ENCODE results near the gene SF3B5.
A peak's percentile ranks its signal among the peaks of the same experiment; 100 is the strongest.
"Not testable (repeated sequence)": the region's sequence is repeated elsewhere in the genome, so short reads cannot be mapped to it uniquely, and the experiment has no call there.

Gene SF3B5

GRCh38 chr6:144095134-144096002, at the start of gene SF3B5:
SF3B5 (minus strand) TSS chr6:144095573; CDS start chr6:144095497, 76 bp downstream.
- DNase-seq (ENCODE audit: low read depth) = peak; percentile 95

DNA sequence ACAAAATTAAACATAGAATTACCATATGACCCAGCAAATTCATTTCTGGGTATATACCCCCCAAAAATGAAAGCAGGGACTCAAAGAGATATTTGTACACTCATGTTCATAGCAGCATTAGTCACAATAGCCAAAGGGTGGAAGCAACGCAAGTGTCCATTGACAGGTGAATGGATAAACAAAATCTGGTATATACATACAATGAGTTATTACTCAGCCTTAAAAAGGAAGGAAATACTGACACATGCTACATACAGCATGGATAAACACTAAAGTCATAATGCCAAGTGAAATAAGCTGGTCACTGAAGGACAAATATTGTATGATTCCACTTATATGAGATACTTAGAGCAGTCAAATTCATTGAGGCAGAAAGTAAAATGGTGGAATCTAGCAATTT, 49.6 kb upstream of the SF3B5 start:
- no peak for DNase-seq (ENCODE audit: low read depth)

DNA sequence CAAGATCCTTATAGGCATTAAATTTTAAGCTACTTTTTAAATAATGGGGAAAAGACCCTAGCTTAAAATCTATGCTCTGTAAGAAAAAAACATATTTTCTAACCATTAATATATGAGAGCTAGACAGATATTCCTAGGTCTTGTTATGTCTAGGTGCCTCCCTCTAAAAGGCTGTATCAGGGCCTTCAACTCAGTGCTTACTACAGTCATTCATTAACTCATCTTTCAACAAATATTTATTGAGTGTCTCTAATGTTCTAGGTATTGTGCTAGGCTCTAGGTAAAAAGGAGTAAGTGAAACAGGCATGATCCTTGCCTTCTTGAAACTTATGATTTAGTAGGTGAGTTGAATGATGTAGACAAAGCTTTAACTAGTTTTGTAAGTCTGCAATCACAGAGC, 48.5 kb upstream of the SF3B5 start:
- no peak for DNase-seq (ENCODE audit: low read depth)

DNA sequence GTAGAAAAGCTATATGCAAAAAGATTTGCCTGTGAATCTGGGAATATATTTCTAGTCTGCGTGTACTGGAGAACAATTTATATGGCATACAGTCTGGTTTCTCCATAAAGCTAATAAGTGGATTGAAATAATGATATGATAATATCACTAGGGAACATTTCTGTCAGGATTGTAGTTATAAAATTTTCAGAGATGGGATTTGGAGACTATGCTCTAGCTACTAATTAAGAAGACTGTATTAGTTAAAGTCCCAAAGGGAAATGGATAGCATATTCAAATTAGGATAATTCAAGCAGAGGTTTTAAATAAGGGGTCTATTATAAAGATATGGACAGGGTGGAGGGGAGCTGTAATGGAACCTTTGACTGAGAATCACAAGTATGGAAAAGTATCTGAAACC, 47.7 kb upstream of the SF3B5 start:
- no peak for DNase-seq (ENCODE audit: low read depth)

DNA sequence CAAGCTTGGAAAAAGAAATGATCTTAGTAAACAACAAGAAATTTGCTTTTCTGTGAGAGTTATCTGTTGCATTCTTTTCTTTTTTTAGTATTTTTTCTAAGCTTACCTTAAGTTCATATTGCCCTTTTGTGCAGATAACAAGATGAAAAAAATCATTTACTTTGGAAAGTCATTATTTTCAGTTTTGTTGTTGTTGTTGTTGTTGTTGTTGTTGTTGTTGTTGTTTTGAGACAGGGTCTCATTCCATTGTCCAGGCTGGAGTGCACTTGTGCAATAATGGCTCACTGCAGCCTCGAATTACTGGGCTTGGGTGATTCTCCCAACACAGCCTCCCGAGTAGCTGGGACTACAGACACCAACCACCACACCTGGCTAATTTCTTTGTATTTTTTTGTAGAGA, 46.1 kb upstream of the SF3B5 start:
- DNase-seq (ENCODE audit: low read depth) = no peak

- no peak for DNase-seq (ENCODE audit: low read depth)
Observed at GRCh38 chr6:144140867-144141266, 45.5 kb upstream of the SF3B5 start.

DNA sequence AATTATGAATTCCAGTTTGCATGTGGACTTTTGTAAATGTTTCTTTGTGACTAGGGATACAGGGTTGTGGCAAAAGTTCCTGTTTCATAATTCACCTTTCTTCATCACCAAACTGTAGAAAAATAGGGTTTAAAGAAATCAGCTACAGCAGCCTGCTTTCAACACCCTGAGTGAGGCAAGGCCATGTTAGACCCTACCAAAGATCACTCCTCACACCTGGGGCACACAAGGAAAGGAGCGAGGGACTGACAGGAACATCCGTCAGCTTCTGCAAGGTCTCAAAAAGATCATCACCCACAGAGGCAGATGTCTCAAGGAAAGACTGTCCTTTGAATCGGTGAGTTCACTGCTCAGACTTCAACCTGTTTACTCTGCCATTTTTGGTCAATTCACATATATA, 44.4 kb upstream of the SF3B5 start:
- no peak for DNase-seq (ENCODE audit: low read depth)

DNA sequence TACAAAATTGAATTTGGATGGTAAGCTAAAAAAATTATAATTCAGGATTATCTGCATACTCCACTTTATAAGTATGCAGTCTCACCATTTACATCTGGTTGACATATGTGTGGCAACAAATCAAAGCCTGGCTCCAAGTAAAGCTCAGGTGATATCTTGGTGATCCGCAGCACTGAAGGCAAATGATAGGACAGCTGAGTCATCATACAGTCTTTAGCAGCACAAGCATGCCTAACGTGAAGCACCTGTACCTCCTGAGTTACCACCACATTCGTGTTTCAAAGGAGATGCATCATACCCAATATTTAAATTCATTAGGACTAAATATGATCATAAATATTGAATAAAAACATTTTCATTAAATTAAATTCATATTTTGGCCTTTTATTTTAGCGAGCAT, 43.2 kb upstream of the SF3B5 start:
- DNase-seq (ENCODE audit: low read depth) = no peak

DNA sequence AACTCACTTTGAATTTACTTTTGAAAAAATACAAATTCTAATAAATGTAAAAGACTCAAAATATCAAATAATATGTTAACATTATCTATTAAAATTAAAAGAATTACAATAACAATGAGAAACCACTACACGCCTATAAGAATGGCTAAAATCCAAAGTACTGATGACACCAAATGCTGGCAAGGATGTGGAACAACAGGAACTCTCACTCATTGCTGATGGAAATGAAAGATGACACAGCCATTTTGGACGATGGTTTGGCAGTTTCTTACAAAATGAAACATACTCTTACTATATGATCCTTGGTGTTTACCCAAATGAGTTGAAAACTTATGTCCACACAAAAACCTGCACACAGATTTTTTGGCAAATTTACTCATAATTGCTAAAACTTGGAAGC, 39.4 kb upstream of the SF3B5 start:
- no peak for DNase-seq (ENCODE audit: low read depth)

- DNase-seq (ENCODE audit: low read depth) = no peak
Observed at GRCh38 chr6:144134176-144134575, 38.8 kb upstream of the SF3B5 start.

DNA sequence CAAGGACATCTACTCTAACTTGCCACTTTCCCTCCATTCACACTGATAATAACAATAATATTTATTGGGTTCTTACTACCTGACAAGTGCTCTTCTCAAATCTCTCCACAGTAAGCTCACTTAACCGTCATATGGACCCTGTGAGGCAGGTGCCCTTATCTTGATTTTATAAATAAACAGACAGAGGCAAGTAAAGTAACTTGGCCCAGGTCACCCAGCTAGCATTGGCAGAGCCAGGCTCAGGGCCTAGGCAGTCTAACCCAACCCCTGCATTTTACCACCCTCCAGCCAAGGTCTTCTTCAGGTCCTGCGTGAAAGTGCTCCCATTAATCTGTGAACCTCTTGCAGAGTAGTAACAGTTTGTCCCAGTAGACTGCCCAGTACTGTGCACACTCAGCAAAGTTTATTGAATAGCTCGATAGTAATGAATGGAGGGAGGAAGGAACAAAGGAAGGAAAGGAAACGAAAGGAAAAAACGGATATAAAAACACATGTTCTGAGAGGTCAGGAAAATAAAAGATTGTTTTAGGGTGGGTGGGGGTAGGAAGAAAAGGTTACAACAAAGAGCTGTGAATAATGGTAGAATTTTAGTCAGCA, 38.0 kb upstream of the SF3B5 start:
- no peak for DNase-seq (ENCODE audit: low read depth)

DNA sequence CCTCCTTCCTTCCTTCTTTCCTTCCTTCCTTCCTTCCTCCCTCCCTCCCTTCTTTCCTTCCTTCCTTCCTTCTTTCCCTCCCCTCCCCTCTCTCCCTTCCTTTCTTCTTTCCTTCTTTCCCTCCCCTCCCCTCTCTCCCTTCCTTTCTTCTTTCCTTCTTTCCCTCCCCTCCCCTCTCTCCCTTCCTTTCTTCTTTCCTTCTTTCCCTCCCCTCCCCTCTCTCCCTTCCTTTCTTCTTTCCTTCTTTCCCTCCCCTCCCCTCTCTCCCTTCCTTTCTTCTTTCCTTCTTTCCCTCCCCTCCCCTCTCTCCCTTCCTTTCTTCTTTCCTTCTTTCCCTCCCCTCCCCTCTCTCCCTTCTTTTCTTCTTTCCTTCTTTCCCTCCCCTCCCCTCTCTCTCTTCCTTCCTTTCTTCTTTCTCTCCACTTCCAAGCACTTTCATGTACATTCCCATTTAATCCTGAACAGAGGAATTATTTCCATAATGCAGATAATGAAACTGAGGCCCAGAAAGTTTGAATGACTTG, 36.9 kb upstream of the SF3B5 start:
- DNase-seq (ENCODE audit: low read depth) = not testable (repeated sequence)

DNA sequence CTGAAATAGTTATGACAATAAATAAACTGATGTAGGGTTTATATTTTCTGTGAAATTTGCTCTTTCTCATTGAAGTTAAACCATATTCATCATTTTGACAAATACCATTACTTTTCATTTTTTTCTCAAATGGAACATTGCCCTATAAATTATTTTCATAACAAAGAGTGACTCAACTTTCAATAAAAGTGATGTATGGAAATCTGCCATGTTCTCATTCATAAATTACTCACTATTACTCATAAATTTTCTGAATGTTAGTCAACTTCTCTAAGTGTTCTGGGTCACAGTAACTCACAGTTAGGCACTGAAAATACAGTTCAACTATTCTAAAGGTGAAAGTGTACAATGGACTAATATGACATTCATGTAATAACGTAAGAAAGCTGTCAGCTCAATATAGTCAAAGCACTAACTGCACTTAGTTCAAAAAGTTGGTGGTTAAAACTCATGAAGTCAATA, 35.9 kb upstream of the SF3B5 start:
- DNase-seq (ENCODE audit: low read depth) = no peak

- no peak for DNase-seq (ENCODE audit: low read depth)
Observed at GRCh38 chr6:144129469-144129868, 34.1 kb upstream of the SF3B5 start.

- DNase-seq (ENCODE audit: low read depth) = no peak
Observed at GRCh38 chr6:144127097-144127496, 31.7 kb upstream of the SF3B5 start.

- DNase-seq (ENCODE audit: low read depth) = no peak
Observed at GRCh38 chr6:144123836-144124235, 28.5 kb upstream of the SF3B5 start.

GRCh38 chr6:144123421-144123820, 28.0 kb upstream of the SF3B5 start:
- no peak for DNase-seq (ENCODE audit: low read depth)

- no peak for DNase-seq (ENCODE audit: low read depth)
Observed at GRCh38 chr6:144122861-144123260, 27.5 kb upstream of the SF3B5 start.

DNA sequence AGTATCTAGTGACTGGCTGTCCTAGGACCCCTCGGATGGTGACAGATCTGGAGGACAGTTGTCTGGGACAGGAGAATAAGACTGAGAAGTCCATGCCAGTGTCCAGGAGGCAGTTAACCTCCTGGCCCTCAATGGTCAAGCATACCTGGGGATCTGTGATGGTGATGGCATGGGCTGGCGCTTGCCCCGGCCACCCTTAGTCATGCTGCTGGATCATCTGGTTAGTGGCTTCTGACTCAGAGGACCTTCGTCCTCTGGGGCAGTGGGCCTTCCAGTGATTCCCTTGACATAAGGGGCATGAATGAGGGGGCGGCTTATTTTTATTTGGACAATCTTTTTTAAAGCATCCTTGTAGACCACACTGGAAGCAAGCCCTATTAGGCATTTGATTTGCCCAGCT, 24.0 kb upstream of the SF3B5 start:
- DNase-seq (ENCODE audit: low read depth) = no peak

DNA sequence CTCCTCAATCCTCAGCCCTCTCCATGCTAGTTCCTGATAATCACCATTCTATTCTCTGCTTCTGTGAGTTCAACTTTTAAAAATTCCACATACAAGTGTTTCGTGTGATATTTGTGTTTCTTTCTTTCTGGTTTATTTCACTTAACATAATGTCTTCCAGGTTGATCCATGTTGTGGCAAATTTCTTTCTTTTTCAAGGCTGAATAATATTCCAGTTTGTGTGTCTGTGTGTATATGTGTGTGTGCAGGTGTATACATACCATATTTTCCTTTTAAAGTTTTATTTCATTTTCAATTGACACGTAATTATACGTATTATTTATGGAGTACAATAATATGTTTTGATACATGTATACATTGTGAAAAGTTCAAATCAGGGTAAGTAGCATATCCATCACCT, 19.8 kb upstream of the SF3B5 start:
- DNase-seq (ENCODE audit: low read depth) = no peak

- no peak for DNase-seq (ENCODE audit: low read depth)
Observed at GRCh38 chr6:144113366-144113765, 18.0 kb upstream of the SF3B5 start.

GRCh38 chr6:144110210-144110609, 14.8 kb upstream of the SF3B5 start:
- no peak for DNase-seq (ENCODE audit: low read depth)

GRCh38 chr6:144106206-144106605, 10.8 kb upstream of the SF3B5 start:
- DNase-seq (ENCODE audit: low read depth) = no peak

Data from activated gamma-delta T cell treated with anti-CD3 and anti-CD28 coated beads, Interleukin-2, amount 50 U/mL, for 16 hours (primary cell).